Endothelial cell of umbilical vein (primary cell): Measurements from ENCODE around the gene HOXA2.

ENCODE experiments used
- EZH2 ChIP-seq: IDR thresholded peaks from 2 replicates; pipeline ENCODE4 v1.6.1; 2012; ENCODE audit warnings: borderline replicate concordance, low read depth, mild to moderate bottlenecking, moderate library complexity, low read length, inconsistent platforms; ENCODE audit not compliant: severe bottlenecking
- FOS ChIP-seq: IDR thresholded peaks from 2 replicates; pipeline ENCODE4 v1.6.1; 2011; ENCODE audit warnings: mild to moderate bottlenecking, low read length, moderate library complexity, borderline replicate concordance; ENCODE audit not compliant: insufficient read depth
- POLR2A ChIP-seq: IDR thresholded peaks from 2 replicates; pipeline ENCODE4 v1.6.1; 2012; ENCODE audit warnings: low read depth, mild to moderate bottlenecking, control low read depth, low read length
- POLR2AphosphoS5 ChIP-seq: IDR thresholded peaks from 2 replicates; pipeline ENCODE4 v1.6.1; 2012; ENCODE audit warnings: low read depth, mild to moderate bottlenecking, control low read depth, low read length, moderate library complexity; ENCODE audit not compliant: insufficient read depth
- TF ChIP-seq, protein P1 (sequence below), 2 donors: IDR thresholded peaks; 1 replicate in 1 of 2; 2 replicates in 1 of 2; pipeline ENCODE4 v1.5.1; 2011; ENCODE audit warnings: low read length in 2 of 2, mild to moderate bottlenecking in 2 of 2, moderate library complexity in 2 of 2, control low read depth in 1 of 2, inconsistent platforms in 1 of 2, low read depth in 1 of 2; ENCODE audit not compliant: insufficient read depth in 1 of 2; ENCODE audit errors: extremely low read depth in 1 of 2

DNA sequence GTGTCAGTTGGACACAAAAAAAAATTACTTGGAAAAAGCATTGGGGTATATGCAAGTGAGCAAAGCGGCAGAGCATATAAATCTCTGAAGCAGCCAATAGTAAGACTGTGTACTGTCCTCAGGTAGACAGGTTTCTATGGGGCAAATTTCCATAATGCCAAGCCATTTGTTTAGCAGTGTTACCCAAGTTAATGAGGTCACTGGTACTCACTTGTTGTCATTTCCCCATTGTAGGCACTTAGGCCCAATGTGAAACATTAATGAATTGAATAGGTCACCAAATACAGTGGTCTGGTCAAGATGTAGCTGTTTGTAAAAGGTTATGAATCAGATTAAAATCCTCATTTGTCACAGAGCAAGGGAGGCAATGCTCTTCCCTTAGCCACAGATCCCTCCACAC lies 34.2 kb downstream of the HOXA2 start:
- TF ChIP-seq EZH2 (no peak), FOS (no peak), POLR2AphosphoS5 (no peak), POLR2A (no peak)
- TF ChIP-seq, protein P1, sequence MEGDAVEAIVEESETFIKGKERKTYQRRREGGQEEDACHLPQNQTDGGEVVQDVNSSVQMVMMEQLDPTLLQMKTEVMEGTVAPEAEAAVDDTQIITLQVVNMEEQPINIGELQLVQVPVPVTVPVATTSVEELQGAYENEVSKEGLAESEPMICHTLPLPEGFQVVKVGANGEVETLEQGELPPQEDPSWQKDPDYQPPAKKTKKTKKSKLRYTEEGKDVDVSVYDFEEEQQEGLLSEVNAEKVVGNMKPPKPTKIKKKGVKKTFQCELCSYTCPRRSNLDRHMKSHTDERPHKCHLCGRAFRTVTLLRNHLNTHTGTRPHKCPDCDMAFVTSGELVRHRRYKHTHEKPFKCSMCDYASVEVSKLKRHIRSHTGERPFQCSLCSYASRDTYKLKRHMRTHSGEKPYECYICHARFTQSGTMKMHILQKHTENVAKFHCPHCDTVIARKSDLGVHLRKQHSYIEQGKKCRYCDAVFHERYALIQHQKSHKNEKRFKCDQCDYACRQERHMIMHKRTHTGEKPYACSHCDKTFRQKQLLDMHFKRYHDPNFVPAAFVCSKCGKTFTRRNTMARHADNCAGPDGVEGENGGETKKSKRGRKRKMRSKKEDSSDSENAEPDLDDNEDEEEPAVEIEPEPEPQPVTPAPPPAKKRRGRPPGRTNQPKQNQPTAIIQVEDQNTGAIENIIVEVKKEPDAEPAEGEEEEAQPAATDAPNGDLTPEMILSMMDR (IDR thresholded peaks at IDR 0.05; ENCODE audit: extremely low read depth in 1 of 2, insufficient read depth in 1 of 2, low read depth in 1 of 2, low read length in 2 of 2) = no peak
